Measurements from ENCODE around the gene BLOC1S5.
A peak's percentile ranks its signal among the peaks of the same experiment; 100 is the strongest.
"Not testable (repeated sequence)": the region's sequence is repeated elsewhere in the genome, so short reads cannot be mapped to it uniquely, and the experiment has no call there.

Gene BLOC1S5

GRCh38 chr6:7993952-7994351, 70.2 kb downstream of the BLOC1S5 start:
- DNase-seq (ENCODE audit: low spot score) (no peak), FAIRE-seq (no peak)

GRCh38 chr6:7993399-7993798, 70.8 kb downstream of the BLOC1S5 start:
- DNase-seq (ENCODE audit: low spot score) (no peak), FAIRE-seq (no peak)

- FAIRE-seq (no peak), DNase-seq (ENCODE audit: low spot score) (peak; percentile 18)
Observed at GRCh38 chr6:7992002-7992815, 72.0 kb downstream of the BLOC1S5 start.

GRCh38 chr6:7991536-7991935, 72.7 kb downstream of the BLOC1S5 start:
- FAIRE-seq, result no peak

GRCh38 chr6:7986219-7986618, 78.0 kb downstream of the BLOC1S5 start:
- no peak for DNase-seq (ENCODE audit: low spot score)
- FAIRE-seq, result no peak

More at GRCh38 chr6:7991536-7991935, 72.7 kb downstream of the BLOC1S5 start:
- no peak for DNase-seq (ENCODE audit: low spot score)

GRCh38 chr6:7983967-7984366, 80.2 kb downstream of the BLOC1S5 start:
- not testable (repeated sequence) for FAIRE-seq; DNase-seq (ENCODE audit: low spot score)

GRCh38 chr6:7979831-7980230, 84.4 kb downstream of the BLOC1S5 start:
- DNase-seq (ENCODE audit: low spot score) (no peak), FAIRE-seq (no peak)

- DNase-seq (ENCODE audit: low spot score), result peak; percentile 89
- FAIRE-seq, result peak; percentile 79
Observed at GRCh38 chr6:7978736-7979135, 85.5 kb downstream of the BLOC1S5 start.

- no peak for FAIRE-seq
Observed at GRCh38 chr6:7976485-7977056, 87.6 kb downstream of the BLOC1S5 start.

GRCh38 chr6:7975764-7976146, 88.4 kb downstream of the BLOC1S5 start:
- FAIRE-seq (no peak), DNase-seq (ENCODE audit: low spot score) (peak; percentile 7)

More at GRCh38 chr6:7976485-7977056, 87.6 kb downstream of the BLOC1S5 start:
- no peak for DNase-seq (ENCODE audit: low spot score)

- peak; percentile 93 for DNase-seq (ENCODE audit: low spot score)
- FAIRE-seq, result peak; percentile 92
Observed at GRCh38 chr6:7974938-7975763, 89.0 kb downstream of the BLOC1S5 start.

- no peak for DNase-seq (ENCODE audit: low spot score)
- no peak for FAIRE-seq
Observed at GRCh38 chr6:7974565-7974937, 89.6 kb downstream of the BLOC1S5 start.

GRCh38 chr6:7973584-7973983, 90.6 kb downstream of the BLOC1S5 start:
- DNase-seq (ENCODE audit: low spot score) (no peak), FAIRE-seq (no peak)

- DNase-seq (ENCODE audit: low spot score), result no peak
- no peak for FAIRE-seq
Observed at GRCh38 chr6:7971499-7971898, 92.7 kb downstream of the BLOC1S5 start.

- DNase-seq (ENCODE audit: low spot score), result no peak
- FAIRE-seq, result no peak
Observed at GRCh38 chr6:7970616-7971015, 93.6 kb downstream of the BLOC1S5 start.
